Panc1 (cell line): ENCODE data around the gene SLC4A11. TPM values are rescaled to one million over a fixed set of nuclear protein-coding genes. Genes with fewer than 3 reads are reported as not detected.
A peak's percentile ranks its signal among the peaks of the same experiment; 100 is the strongest.
"Not testable (repeated sequence)": the region's sequence is repeated elsewhere in the genome, so short reads cannot be mapped to it uniquely, and the experiment has no call there.

Experiments
- ATAC-seq: fragments of 200-7000 bp; cut with Tn5 transposase; 2 replicates; pipeline ENCODE4 v1.9.1; 2020; ENCODE audit warnings: mild to moderate bottlenecking, moderate library complexity
- BruUV-seq: library from RNA; stranded (reverse); fragments of 400-500 nt; replicated peaks from 2 replicates; lab custom pipeline; 2021; lab: Mats Ljungman, UMichigan
- CTCF ChIA-PET: fragments of 300-600 bp; sonication (Branson Sonifier 250); formaldehyde crosslinking; loops from one replicate; lab custom pipeline; 2022; ENCODE audit warnings: antibody characterized with exemption; lab: Charles Lee
- POLR2A ChIA-PET: fragments of 300-600 bp; sonication (Branson Sonifier 250); formaldehyde crosslinking; loops from one replicate; lab custom pipeline; 2022; ENCODE audit warnings: antibody characterized with exemption; lab: Charles Lee
- DNase-seq: peaks from one replicate; pipeline ENCODE4 v3.0.0-alpha.2; 2010; ENCODE audit warnings: low read depth, low spot score
- H3K27ac ChIP-seq: 2 replicates; pipeline ENCODE4 v1.5.1; 2011; ENCODE audit warnings: mild to moderate bottlenecking, low read length, inconsistent platforms
- H3K27me3 ChIP-seq: fragments of 200-500 bp; sonication (Bioruptor generic); 2 replicates; pipeline ENCODE4 v1.6.0; 2014; ENCODE audit warnings: low read length, inconsistent platforms; ENCODE audit not compliant: control insufficient read depth, insufficient read depth
- H3K36me3 ChIP-seq: fragments of 200-500 bp; sonication (Bioruptor generic); 2 replicates; pipeline ENCODE4 v1.5.1; 2014; ENCODE audit warnings: inconsistent platforms, mild to moderate bottlenecking, low read length, moderate library complexity; ENCODE audit not compliant: control insufficient read depth, insufficient read depth
- H3K4me1 ChIP-seq: 2 replicates; pipeline ENCODE4 v1.5.1; 2011; ENCODE audit warnings: inconsistent platforms, mild to moderate bottlenecking, low read length, moderate library complexity; ENCODE audit not compliant: control insufficient read depth, insufficient read depth
- H3K4me3 ChIP-seq, 2 experiments: 2 replicates each; pipeline ENCODE4 v1.5.1; 2011 to 2012; ENCODE audit warnings: low read depth in 2 of 2, low read length in 2 of 2, mild to moderate bottlenecking in 2 of 2, inconsistent platforms in 1 of 2, moderate library complexity in 1 of 2
- H3K9me3 ChIP-seq: fragments of 200-500 bp; sonication (Bioruptor generic); 2 replicates; pipeline ENCODE4 v1.5.1; 2014; ENCODE audit warnings: low read depth, mild to moderate bottlenecking, inconsistent platforms, low read length, moderate library complexity; ENCODE audit not compliant: control insufficient read depth, insufficient read depth
- POLR2AphosphoS5 ChIP-seq: IDR thresholded peaks from 2 replicates; pipeline ENCODE4 v1.6.1; 2012; ENCODE audit warnings: mild to moderate bottlenecking, low read depth, low read length, moderate library complexity
- SIN3A ChIP-seq: IDR thresholded peaks from 2 replicates; pipeline ENCODE4 v1.6.1; 2012; ENCODE audit warnings: low read depth, mild to moderate bottlenecking, low read length, moderate library complexity, borderline replicate concordance; ENCODE audit not compliant: insufficient read depth
- TCF7L2 ChIP-seq: IDR thresholded peaks from 2 replicates; pipeline ENCODE4 v1.6.1; 2011; ENCODE audit warnings: mild to moderate bottlenecking, low read depth, low read length, inconsistent platforms
- in situ Hi-C: cut with HindIII; loops from 2 replicates; pipeline ENCODE4 v1.10.0; 2016; ENCODE audit warnings: low sequenced_read_pairs, low pct_unique_long_range_greater_than_20kb
- intact Hi-C: fragments of 100-400 bp; cut with micrococcal nuclease; formaldehyde crosslinking; loops from one replicate; pipeline ENCODE4 v1.10.0; 2022; ENCODE audit not compliant: unreplicated experiment
- total RNA-seq: library from RNA; stranded (reverse); gene quantifications from one replicate; pipeline ENCODE4 v1.2.1, GENCODE V29; 2021; ENCODE audit not compliant: unreplicated experiment
- TF ChIP-seq, protein P1 (sequence below): fragments of 450-650 bp; IDR thresholded peaks from 2 replicates; pipeline ENCODE4 v1.5.1; 2017; ENCODE audit warnings: mild to moderate bottlenecking
- TF ChIP-seq, protein P2 (sequence below), 2 experiments: IDR thresholded peaks; 2 replicates each; pipeline ENCODE4 v1.6.1; 2011 to 2012; ENCODE audit warnings: low read depth in 2 of 2, control low read depth in 1 of 2, low read length in 1 of 2, mild to moderate bottlenecking in 1 of 2, moderate library complexity in 1 of 2; ENCODE audit not compliant: insufficient read depth in 1 of 2

Gene SLC4A11
- total RNA-seq, 1 experiment from 2014 or later: 144 TPM

DNA sequence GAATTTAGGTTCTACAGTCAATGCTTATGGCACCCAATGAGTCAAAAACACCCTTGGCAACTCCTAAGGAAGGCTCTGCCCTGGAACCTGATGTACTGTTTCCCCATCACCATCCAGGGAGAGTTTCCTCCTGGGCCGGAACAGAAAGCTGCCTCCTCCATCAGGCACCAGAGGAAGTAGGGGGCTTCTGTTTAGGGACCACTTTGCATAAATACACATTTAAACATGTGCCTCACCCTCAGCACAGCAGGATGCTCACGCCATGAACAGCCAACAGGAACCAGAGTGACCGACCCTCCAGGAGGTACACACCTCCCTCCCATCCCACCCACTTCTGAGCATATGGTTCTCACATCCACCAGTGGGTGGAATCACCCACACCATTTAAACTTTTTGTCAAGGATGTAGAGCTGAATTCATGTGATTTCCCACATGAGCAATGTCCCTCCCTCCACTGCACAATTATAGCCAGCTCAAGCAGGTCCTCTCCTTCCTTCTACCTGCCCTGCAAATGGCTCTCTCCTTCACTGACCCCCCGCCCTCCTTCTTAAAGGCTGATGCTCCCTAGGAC, 49.3 kb downstream of the SLC4A11 start:
- no TSS peak for BruUV-seq
- ChIA-PET POLR2A (no interaction called here), CTCF (no interaction called here)
- Histone ChIP-seq H3K27me3 (no peaks in the 10 kb centered on the region), H3K27ac (no peak overlapping the region), H3K4me3 (no peak overlapping the region), H3K36me3 (0 out of 2 replicates have a peak, but pooled peaks cover 2% of the 10 kb centered on the region), H3K9me3 (no peaks in the 10 kb centered on the region), H3K4me1 (no peaks in the 10 kb centered on the region)
- ATAC-seq: no peak
- TF ChIP-seq, protein P1, sequence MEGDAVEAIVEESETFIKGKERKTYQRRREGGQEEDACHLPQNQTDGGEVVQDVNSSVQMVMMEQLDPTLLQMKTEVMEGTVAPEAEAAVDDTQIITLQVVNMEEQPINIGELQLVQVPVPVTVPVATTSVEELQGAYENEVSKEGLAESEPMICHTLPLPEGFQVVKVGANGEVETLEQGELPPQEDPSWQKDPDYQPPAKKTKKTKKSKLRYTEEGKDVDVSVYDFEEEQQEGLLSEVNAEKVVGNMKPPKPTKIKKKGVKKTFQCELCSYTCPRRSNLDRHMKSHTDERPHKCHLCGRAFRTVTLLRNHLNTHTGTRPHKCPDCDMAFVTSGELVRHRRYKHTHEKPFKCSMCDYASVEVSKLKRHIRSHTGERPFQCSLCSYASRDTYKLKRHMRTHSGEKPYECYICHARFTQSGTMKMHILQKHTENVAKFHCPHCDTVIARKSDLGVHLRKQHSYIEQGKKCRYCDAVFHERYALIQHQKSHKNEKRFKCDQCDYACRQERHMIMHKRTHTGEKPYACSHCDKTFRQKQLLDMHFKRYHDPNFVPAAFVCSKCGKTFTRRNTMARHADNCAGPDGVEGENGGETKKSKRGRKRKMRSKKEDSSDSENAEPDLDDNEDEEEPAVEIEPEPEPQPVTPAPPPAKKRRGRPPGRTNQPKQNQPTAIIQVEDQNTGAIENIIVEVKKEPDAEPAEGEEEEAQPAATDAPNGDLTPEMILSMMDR: no peak
- TF ChIP-seq, protein P2, sequence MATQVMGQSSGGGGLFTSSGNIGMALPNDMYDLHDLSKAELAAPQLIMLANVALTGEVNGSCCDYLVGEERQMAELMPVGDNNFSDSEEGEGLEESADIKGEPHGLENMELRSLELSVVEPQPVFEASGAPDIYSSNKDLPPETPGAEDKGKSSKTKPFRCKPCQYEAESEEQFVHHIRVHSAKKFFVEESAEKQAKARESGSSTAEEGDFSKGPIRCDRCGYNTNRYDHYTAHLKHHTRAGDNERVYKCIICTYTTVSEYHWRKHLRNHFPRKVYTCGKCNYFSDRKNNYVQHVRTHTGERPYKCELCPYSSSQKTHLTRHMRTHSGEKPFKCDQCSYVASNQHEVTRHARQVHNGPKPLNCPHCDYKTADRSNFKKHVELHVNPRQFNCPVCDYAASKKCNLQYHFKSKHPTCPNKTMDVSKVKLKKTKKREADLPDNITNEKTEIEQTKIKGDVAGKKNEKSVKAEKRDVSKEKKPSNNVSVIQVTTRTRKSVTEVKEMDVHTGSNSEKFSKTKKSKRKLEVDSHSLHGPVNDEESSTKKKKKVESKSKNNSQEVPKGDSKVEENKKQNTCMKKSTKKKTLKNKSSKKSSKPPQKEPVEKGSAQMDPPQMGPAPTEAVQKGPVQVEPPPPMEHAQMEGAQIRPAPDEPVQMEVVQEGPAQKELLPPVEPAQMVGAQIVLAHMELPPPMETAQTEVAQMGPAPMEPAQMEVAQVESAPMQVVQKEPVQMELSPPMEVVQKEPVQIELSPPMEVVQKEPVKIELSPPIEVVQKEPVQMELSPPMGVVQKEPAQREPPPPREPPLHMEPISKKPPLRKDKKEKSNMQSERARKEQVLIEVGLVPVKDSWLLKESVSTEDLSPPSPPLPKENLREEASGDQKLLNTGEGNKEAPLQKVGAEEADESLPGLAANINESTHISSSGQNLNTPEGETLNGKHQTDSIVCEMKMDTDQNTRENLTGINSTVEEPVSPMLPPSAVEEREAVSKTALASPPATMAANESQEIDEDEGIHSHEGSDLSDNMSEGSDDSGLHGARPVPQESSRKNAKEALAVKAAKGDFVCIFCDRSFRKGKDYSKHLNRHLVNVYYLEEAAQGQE (IDR thresholded peaks at IDR 0.05; ENCODE audit: insufficient read depth in 1 of 2, low read depth in 2 of 2, low read length in 1 of 2): no peak
- TF ChIP-seq SIN3A: no peak
- TF ChIP-seq TCF7L2: no peak
- TF ChIP-seq POLR2AphosphoS5: no peak
- intact Hi-C loops: no loop called here
- in situ Hi-C loops: no loop called here
- DNase-seq: no peak

DNA sequence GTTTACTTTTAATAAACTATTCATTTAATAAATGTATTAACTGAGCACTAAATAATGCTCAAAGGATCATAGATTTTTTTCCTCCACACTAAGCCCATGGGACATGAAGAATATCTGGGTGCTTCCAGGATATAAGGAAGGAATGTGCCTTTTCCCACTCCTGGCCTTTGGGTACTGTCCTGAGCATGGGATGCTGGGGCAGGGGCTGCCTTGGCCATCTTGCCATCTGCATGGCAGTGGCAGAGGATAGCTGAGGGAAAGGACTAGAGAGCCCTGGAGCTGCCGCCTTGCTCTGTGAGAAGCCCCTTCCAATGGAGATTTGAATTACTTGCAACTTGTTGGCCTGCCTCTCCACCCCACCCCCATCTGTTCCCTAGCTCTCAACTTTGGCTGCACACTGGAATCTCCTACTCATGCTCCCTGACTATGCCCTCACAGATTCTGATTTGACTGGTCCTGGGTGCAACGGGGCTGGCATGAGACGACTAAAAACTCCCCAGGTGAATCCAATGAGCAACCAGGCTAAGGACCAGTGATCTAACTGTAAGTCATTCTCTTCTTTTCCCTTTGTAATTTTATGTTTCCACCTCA, 50.1 kb downstream of the SLC4A11 start:
- no peak overlapping the region for H3K4me3 ChIP-seq
- in situ Hi-C loops (no loop called here), intact Hi-C loops (no loop called here)
- ChIA-PET CTCF (interaction anchor here (0.7 kb wide), 1 partner anchor 337 kb away, joined by 3 read pairs; no protein-coding TSS in a partner anchor), POLR2A (interaction anchor here (0.6 kb wide), 1 partner anchor 14 kb away, joined by 5 read pairs; no protein-coding TSS in a partner anchor)
- no peaks in the 10 kb centered on the region for H3K27me3 ChIP-seq
- H3K36me3 ChIP-seq: 0 out of 2 replicates have a peak, but pooled peaks cover 2% of the 10 kb centered on the region
- H3K9me3 ChIP-seq: no peaks in the 10 kb centered on the region
- DNase-seq (no peak), ATAC-seq (no peak)
- TSS peak; percentile 58 for BruUV-seq
- H3K4me1 ChIP-seq: no peaks in the 10 kb centered on the region
- TF ChIP-seq, protein P2 (IDR thresholded peaks at IDR 0.05; ENCODE audit: insufficient read depth in 1 of 2, low read depth in 2 of 2, low read length in 1 of 2): no peak
- no peak for TF ChIP-seq POLR2AphosphoS5
- TF ChIP-seq SIN3A: no peak
- TF ChIP-seq, protein P1: no peak
- no peak for TF ChIP-seq TCF7L2
- H3K27ac ChIP-seq: no peak overlapping the region

DNA sequence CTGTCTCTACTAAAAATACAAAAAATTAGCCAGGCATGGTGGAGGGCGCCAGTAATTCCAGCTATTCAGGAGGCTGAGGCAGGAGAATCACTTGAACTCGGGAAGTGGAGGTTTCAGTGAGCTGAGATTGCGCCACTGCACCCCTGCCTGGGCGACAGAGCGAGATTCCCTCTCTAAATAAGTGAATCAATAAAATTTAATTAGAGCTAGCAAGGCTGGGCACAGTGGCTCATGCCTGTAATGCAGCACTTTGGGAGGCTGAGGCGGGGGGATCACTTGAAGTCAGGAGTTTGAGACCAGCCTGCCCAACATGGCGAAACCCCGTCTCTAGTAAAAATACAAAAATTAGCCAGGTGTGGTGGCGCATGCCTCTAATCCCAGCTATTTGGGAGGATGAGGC, 51.1 kb downstream of the SLC4A11 start:
- CTCF ChIA-PET, H3K4me3 ChIP-seq, H3K27me3 ChIP-seq, BruUV-seq, H3K27ac ChIP-seq, in situ Hi-C loops, H3K36me3 ChIP-seq, intact Hi-C loops, ATAC-seq, H3K9me3 ChIP-seq, DNase-seq, H3K4me1 ChIP-seq: not testable (repeated sequence)
- POLR2A ChIA-PET: interaction anchor here (0.6 kb wide), 1 partner anchor 15 kb away, joined by 5 read pairs; no protein-coding TSS in a partner anchor
